Measurements from ENCODE around the gene MGMT.

The MGMT gene

GRCh38 chr10:129546106-129546505, 79.1 kb downstream of the MGMT start:
- no peak for DNase-seq

GRCh38 chr10:129547608-129548007, 80.6 kb downstream of the MGMT start:
- DNase-seq, result no peak

GRCh38 chr10:129548600-129548999, 81.6 kb downstream of the MGMT start:
- no peak for DNase-seq

- no peak for DNase-seq
Measured at GRCh38 chr10:129550076-129550475, 83.0 kb downstream of the MGMT start.

GRCh38 chr10:129550658-129551057, 83.6 kb downstream of the MGMT start:
- DNase-seq, result no peak

GRCh38 chr10:129552119-129552518, 85.1 kb downstream of the MGMT start:
- no peak for DNase-seq

- no peak for DNase-seq
Measured at GRCh38 chr10:129553928-129554327, 86.9 kb downstream of the MGMT start.

- no peak for DNase-seq
Measured at GRCh38 chr10:129556316-129556715, 89.3 kb downstream of the MGMT start.

- no peak for DNase-seq
Measured at GRCh38 chr10:129560361-129560760, 93.3 kb downstream of the MGMT start.

GRCh38 chr10:129562487-129562886, 95.4 kb downstream of the MGMT start:
- no peak for DNase-seq

- no peak for DNase-seq
Measured at GRCh38 chr10:129564923-129565322, 97.9 kb downstream of the MGMT start.

GRCh38 chr10:129568583-129569344, 101.7 kb downstream of the MGMT start:
- DNase-seq, result no peak

- no peak for DNase-seq
Measured at GRCh38 chr10:129570185-129570584, 103.1 kb downstream of the MGMT start.

- no peak for DNase-seq
Measured at GRCh38 chr10:129579228-129579627, 112.2 kb downstream of the MGMT start.

- DNase-seq, result no peak
Measured at GRCh38 chr10:129580010-129580409, 113.0 kb downstream of the MGMT start.

GRCh38 chr10:129580901-129581300, 113.9 kb downstream of the MGMT start:
- no peak for DNase-seq

GRCh38 chr10:129581827-129582411, 114.9 kb downstream of the MGMT start:
- DNase-seq, result no peak

GRCh38 chr10:129583831-129584230, 116.8 kb downstream of the MGMT start:
- DNase-seq, result no peak

GRCh38 chr10:129586898-129587443, 119.9 kb downstream of the MGMT start:
- DNase-seq, result no peak

GRCh38 chr10:129589546-129589945, 122.5 kb downstream of the MGMT start:
- no peak for DNase-seq

- no peak for DNase-seq
Measured at GRCh38 chr10:129593953-129594352, 126.9 kb downstream of the MGMT start.

GRCh38 chr10:129594811-129595210, 127.8 kb downstream of the MGMT start:
- DNase-seq, result no peak

GRCh38 chr10:129598413-129598812, 131.4 kb downstream of the MGMT start:
- no peak for DNase-seq

- DNase-seq, result no peak
Measured at GRCh38 chr10:129599160-129599559, 132.1 kb downstream of the MGMT start.

- DNase-seq, result no peak
Measured at GRCh38 chr10:129601737-129602136, 134.7 kb downstream of the MGMT start.
